Measurements from ENCODE around the gene ANO10. TPM values are rescaled to one million over a fixed set of nuclear protein-coding genes. Genes with fewer than 3 reads are reported as not detected.
A peak's percentile ranks its signal among the peaks of the same experiment; 100 is the strongest.

The ANO10 gene
- total RNA-seq, 6 experiments from 2014 or later: 10.5 to 24.1 (median 13.6) TPM

DNA sequence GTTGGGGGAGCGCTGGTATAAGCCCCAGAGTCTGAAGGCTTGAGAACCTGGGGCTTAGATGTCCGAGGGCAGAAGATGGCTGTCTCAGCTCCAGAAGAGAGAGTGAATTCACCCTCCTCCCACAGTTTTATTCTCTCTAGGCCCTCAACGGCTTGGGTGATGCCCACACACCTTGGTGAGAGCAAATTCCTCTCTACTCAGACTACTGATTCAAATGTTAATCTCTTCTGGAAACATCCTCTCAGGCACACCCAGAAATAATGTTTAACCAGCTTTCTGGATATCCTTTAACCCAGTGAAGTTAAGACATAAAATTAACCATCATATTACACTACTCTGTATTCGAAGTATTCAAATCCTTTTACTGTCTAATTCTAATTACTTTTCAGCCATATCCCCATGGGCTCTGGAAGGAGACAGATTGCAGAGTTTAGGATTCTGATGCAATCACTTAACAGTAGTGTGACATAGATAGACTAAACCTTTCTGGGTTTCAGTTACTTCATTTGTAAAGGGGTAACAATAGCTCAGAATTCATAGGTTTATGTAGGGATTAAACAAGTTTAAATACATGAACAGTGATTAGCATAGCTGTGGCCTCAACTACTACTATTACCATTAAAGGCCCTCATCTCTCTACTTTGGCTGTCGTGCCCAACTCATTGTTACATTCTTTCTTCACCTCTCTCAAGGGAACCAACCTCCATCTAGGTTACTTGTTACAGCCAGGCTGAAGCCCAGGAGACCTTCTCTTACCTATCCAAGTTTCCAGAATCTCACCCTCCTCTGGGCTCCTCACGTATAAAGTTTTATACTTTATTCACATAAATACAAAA is 25.7 kb upstream of the ANO10 start:
- Histone ChIP-seq H3K36me3 (no peaks in the 10 kb centered on the region), H3K27me3 (no peaks in the 10 kb centered on the region), H3K27ac (no peak overlapping the region), H3K4me3 (no peak overlapping the region), H3K9me3 (no peaks in the 10 kb centered on the region), H3K4me1 (no peaks in the 10 kb centered on the region)
- ATAC-seq: peak in 2 of 4 donors; percentile 21 to 62
- DNase-seq: no peak
- intact Hi-C loops (cut with DNase I): no loop called here
- TF ChIP-seq, protein P1, sequence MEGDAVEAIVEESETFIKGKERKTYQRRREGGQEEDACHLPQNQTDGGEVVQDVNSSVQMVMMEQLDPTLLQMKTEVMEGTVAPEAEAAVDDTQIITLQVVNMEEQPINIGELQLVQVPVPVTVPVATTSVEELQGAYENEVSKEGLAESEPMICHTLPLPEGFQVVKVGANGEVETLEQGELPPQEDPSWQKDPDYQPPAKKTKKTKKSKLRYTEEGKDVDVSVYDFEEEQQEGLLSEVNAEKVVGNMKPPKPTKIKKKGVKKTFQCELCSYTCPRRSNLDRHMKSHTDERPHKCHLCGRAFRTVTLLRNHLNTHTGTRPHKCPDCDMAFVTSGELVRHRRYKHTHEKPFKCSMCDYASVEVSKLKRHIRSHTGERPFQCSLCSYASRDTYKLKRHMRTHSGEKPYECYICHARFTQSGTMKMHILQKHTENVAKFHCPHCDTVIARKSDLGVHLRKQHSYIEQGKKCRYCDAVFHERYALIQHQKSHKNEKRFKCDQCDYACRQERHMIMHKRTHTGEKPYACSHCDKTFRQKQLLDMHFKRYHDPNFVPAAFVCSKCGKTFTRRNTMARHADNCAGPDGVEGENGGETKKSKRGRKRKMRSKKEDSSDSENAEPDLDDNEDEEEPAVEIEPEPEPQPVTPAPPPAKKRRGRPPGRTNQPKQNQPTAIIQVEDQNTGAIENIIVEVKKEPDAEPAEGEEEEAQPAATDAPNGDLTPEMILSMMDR (IDR thresholded peaks at IDR 0.05): no peak
- no peak for TF ChIP-seq POLR2A (IDR thresholded peaks at IDR 0.05)
- 70% methylated on average over 5 of the region's 6 CpGs for WGBS (ENCODE audit: insufficient coverage, low coverage, low lambda C conversion rate, missing lambda C conversion rate)

- Histone ChIP-seq H3K9me3 (no peaks in the 10 kb centered on the region), H3K36me3 (no peaks in the 10 kb centered on the region), H3K4me3 (no peak overlapping the region), H3K27ac (no peak overlapping the region), H3K27me3 (no peaks in the 10 kb centered on the region), H3K4me1 (peaks cover 0 to 13% (median 0%) of the 10 kb centered on the region in 4 donors)
- no CpG with 5 or more reads among the region's 2 CpGs for WGBS (ENCODE audit: insufficient coverage, low coverage, low lambda C conversion rate, missing lambda C conversion rate)
- intact Hi-C loops (cut with DNase I): no loop called here
- DNase-seq (no peak), ATAC-seq (no peak)
- TF ChIP-seq POLR2A (IDR thresholded peaks at IDR 0.05): no peak
- TF ChIP-seq, protein P1 (IDR thresholded peaks at IDR 0.05): no peak
Observed at GRCh38 chr3:43644443-43644842, 22.6 kb upstream of the ANO10 start.

- 35% methylated on average over 4 of the region's 4 CpGs for WGBS (ENCODE audit: insufficient coverage, low coverage, low lambda C conversion rate, missing lambda C conversion rate)
- Histone ChIP-seq H3K36me3 (no peaks in the 10 kb centered on the region), H3K4me3 (no peak overlapping the region), H3K27me3 (no peaks in the 10 kb centered on the region), H3K9me3 (no peaks in the 10 kb centered on the region), H3K27ac (peak overlapping the region in 2 of 3 donors; percentile 25 to 86), H3K4me1 (peaks cover 0 to 13% (median 0%) of the 10 kb centered on the region in 4 donors)
- ATAC-seq: peak; percentile 68 to 87 (median 84)
- no peak for DNase-seq
- TF ChIP-seq, protein P1 (IDR thresholded peaks at IDR 0.05): no peak
- TF ChIP-seq POLR2A (IDR thresholded peaks at IDR 0.05): no peak
- intact Hi-C loops (cut with DNase I): no loop called here
Observed at GRCh38 chr3:43641306-43642114, 19.7 kb upstream of the ANO10 start.

- H3K36me3 ChIP-seq: no peaks in the 10 kb centered on the region
- no peaks in the 10 kb centered on the region for H3K27me3 ChIP-seq
- peak overlapping the region in 1 of 3 donors; percentile 86 for H3K27ac ChIP-seq
- TF ChIP-seq, protein P1 (IDR thresholded peaks at IDR 0.05): no peak
- no peak for TF ChIP-seq POLR2A (IDR thresholded peaks at IDR 0.05)
- DNase-seq (no peak), ATAC-seq (no peak)
- no peak overlapping the region for H3K4me3 ChIP-seq
- H3K9me3 ChIP-seq: no peaks in the 10 kb centered on the region
- intact Hi-C loops (cut with DNase I): no loop called here
- peaks cover 0 to 13% (median 0%) of the 10 kb centered on the region in 4 donors for H3K4me1 ChIP-seq
- WGBS (ENCODE audit: insufficient coverage, low coverage, low lambda C conversion rate, missing lambda C conversion rate): 93% methylated on average over 3 of the region's 3 CpGs
Observed at GRCh38 chr3:43640681-43641080, 18.9 kb upstream of the ANO10 start.
